ENCODE data around the gene RWDD3.

- TF ChIP-seq, protein P1, sequence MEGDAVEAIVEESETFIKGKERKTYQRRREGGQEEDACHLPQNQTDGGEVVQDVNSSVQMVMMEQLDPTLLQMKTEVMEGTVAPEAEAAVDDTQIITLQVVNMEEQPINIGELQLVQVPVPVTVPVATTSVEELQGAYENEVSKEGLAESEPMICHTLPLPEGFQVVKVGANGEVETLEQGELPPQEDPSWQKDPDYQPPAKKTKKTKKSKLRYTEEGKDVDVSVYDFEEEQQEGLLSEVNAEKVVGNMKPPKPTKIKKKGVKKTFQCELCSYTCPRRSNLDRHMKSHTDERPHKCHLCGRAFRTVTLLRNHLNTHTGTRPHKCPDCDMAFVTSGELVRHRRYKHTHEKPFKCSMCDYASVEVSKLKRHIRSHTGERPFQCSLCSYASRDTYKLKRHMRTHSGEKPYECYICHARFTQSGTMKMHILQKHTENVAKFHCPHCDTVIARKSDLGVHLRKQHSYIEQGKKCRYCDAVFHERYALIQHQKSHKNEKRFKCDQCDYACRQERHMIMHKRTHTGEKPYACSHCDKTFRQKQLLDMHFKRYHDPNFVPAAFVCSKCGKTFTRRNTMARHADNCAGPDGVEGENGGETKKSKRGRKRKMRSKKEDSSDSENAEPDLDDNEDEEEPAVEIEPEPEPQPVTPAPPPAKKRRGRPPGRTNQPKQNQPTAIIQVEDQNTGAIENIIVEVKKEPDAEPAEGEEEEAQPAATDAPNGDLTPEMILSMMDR (conservative IDR thresholded peaks at IDR 0.05 in 1 of 2, IDR thresholded peaks at IDR 0.05 in 1 of 2; ENCODE audit: low read depth in 1 of 2, low read length in 2 of 2), result no peak
- no peak for TF ChIP-seq EZH2 (IDR thresholded peaks at IDR 0.05; ENCODE audit: low read length, missing control alignments)
Observed at GRCh38 chr1:95230768-95231191, 3.2 kb upstream of the RWDD3 start.
